Fibroblast of lung (primary cell): Measurements from ENCODE around the gene EQTN.

Experiments used
- EZH2 ChIP-seq: IDR thresholded peaks from 2 replicates; pipeline ENCODE4 v1.5.1; 2012; ENCODE audit warnings: low read length, control low read depth, mild to moderate bottlenecking; ENCODE audit errors: missing control alignments
- TF ChIP-seq, protein P1 (sequence below), 2 donors: IDR thresholded peaks in 1 of 2; conservative IDR thresholded peaks in 1 of 2; 1 replicate in 1 of 2; 2 replicates in 1 of 2; pipeline ENCODE4 v1.5.1; 2011 to 2012; ENCODE audit warnings: low read length in 2 of 2, control low read depth in 1 of 2, inconsistent platforms in 1 of 2, low read depth in 1 of 2, mild to moderate bottlenecking in 1 of 2

DNA sequence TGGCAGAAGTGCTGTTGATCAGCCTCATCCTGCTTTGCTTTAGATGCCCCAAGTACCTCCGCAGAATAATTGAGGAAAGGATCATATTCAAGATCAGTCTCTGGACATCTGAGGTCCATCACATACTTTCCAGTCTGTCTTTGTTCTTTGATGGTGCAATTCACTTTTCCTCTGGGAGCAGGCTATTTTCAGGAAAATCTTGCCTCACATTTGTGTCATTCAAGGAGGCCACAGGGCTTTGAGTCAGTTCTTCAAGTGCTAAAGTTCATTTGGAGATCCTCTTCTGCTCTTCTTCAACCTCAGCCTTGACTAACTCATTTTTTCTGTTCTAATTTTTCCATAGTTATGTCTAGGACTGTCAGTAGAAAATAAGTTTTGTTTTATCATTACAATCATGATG is 18.6 kb downstream of the EQTN start:
- TF ChIP-seq, protein P1, sequence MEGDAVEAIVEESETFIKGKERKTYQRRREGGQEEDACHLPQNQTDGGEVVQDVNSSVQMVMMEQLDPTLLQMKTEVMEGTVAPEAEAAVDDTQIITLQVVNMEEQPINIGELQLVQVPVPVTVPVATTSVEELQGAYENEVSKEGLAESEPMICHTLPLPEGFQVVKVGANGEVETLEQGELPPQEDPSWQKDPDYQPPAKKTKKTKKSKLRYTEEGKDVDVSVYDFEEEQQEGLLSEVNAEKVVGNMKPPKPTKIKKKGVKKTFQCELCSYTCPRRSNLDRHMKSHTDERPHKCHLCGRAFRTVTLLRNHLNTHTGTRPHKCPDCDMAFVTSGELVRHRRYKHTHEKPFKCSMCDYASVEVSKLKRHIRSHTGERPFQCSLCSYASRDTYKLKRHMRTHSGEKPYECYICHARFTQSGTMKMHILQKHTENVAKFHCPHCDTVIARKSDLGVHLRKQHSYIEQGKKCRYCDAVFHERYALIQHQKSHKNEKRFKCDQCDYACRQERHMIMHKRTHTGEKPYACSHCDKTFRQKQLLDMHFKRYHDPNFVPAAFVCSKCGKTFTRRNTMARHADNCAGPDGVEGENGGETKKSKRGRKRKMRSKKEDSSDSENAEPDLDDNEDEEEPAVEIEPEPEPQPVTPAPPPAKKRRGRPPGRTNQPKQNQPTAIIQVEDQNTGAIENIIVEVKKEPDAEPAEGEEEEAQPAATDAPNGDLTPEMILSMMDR (conservative IDR thresholded peaks at IDR 0.05 in 1 of 2, IDR thresholded peaks at IDR 0.05 in 1 of 2; ENCODE audit: low read depth in 1 of 2, low read length in 2 of 2) = no peak
- no peak for TF ChIP-seq EZH2
